Keratinocyte (primary cell): ENCODE results near the gene MAPT. TPM values are rescaled to one million over a fixed set of nuclear protein-coding genes. Genes with fewer than 3 reads are reported as not detected.

Experiments
- DNase-seq: peaks from one replicate; pipeline ENCODE4 v3.0.0-alpha.2; 2011; ENCODE audit warnings: low read depth, missing footprints, low spot score
- FAIRE-seq: peaks from 2 replicates; lab custom pipeline; 2011; peaks lifted over from hg19 to GRCh38; lab: Jason Lieb, UNC
- H2AFZ ChIP-seq: 2 replicates; pipeline ENCODE4 v1.6.0; 2012; ENCODE audit warnings: low read length, control low read depth, inconsistent platforms; ENCODE audit not compliant: control insufficient read depth
- H3K27ac ChIP-seq: 2 replicates; pipeline ENCODE4 v1.5.1; 2011; ENCODE audit warnings: low read length; ENCODE audit not compliant: control insufficient read depth, insufficient read depth
- H3K27me3 ChIP-seq: 3 replicates; pipeline ENCODE4 v1.6.0; 2011; ENCODE audit warnings: low read length; ENCODE audit not compliant: control insufficient read depth, insufficient read depth; ENCODE audit errors: extremely low read depth
- H3K36me3 ChIP-seq, 2 experiments: 2 replicates in 1 of 2; 3 replicates in 1 of 2; pipeline ENCODE4 v1.5.1; 2011; ENCODE audit warnings: low read length in 2 of 2, mild to moderate bottlenecking in 1 of 2; ENCODE audit not compliant: control insufficient read depth in 2 of 2, insufficient read depth in 2 of 2; ENCODE audit errors: extremely low read depth in 1 of 2
- H3K4me1 ChIP-seq: 3 replicates; pipeline ENCODE4 v1.5.1; 2011; ENCODE audit warnings: low read length; ENCODE audit not compliant: control insufficient read depth, insufficient read depth; ENCODE audit errors: extremely low read depth
- H3K4me2 ChIP-seq: 3 replicates; pipeline ENCODE4 v1.6.0; 2011; ENCODE audit warnings: low read depth, low read length; ENCODE audit not compliant: control insufficient read depth, insufficient read depth; ENCODE audit errors: extremely low read depth
- H3K4me3 ChIP-seq, 3 experiments: fragments of 200-600 bp in 1 of 3; sonication (generic) in 1 of 3; 2 replicates in 2 of 3; 3 replicates in 1 of 3; pipeline ENCODE4 v1.5.1; 2011 to 2016; ENCODE audit warnings: low read length in 3 of 3, mild to moderate bottlenecking in 3 of 3, control low read depth in 2 of 3, inconsistent platforms in 1 of 3, low read depth in 1 of 3, mixed read lengths in 1 of 3, mixed run types in 1 of 3, moderate library complexity in 1 of 3; ENCODE audit not compliant: control insufficient read depth in 2 of 3, insufficient read depth in 2 of 3; ENCODE audit errors: extremely low read depth in 1 of 3
- H3K79me2 ChIP-seq: 2 replicates; pipeline ENCODE4 v1.6.0; 2012; ENCODE audit warnings: low read length; ENCODE audit not compliant: control insufficient read depth, insufficient read depth
- H3K9ac ChIP-seq: 3 replicates; pipeline ENCODE4 v1.6.0; 2011; ENCODE audit warnings: low read length; ENCODE audit not compliant: control insufficient read depth, insufficient read depth; ENCODE audit errors: extremely low read depth
- H3K9me1 ChIP-seq: 3 replicates; pipeline ENCODE4 v1.6.0; 2011; ENCODE audit warnings: low read length; ENCODE audit not compliant: control insufficient read depth, insufficient read depth; ENCODE audit errors: extremely low read depth
- H3K9me3 ChIP-seq: 2 replicates; pipeline ENCODE4 v1.5.1; 2012; ENCODE audit warnings: low read depth, low read length; ENCODE audit not compliant: control insufficient read depth
- H4K20me1 ChIP-seq: 3 replicates; pipeline ENCODE4 v1.6.0; 2011; ENCODE audit warnings: low read length; ENCODE audit not compliant: control insufficient read depth, insufficient read depth; ENCODE audit errors: extremely low read depth
- CTCF ChIP-seq, 3 experiments: IDR thresholded peaks in 1 of 3; conservative IDR thresholded peaks in 1 of 3; optimal IDR thresholded peaks in 1 of 3; 2 replicates in 2 of 3; 3 replicates in 1 of 3; pipeline versions ENCODE3 to v1.5.1; 2011; ENCODE audit warnings: low read length in 3 of 3, mild to moderate bottlenecking in 3 of 3, moderate library complexity in 2 of 3, control low read depth in 1 of 3, inconsistent platforms in 1 of 3; ENCODE audit not compliant: insufficient read depth in 2 of 3; ENCODE audit errors: extremely low read depth in 1 of 3
- EZH2 ChIP-seq: IDR thresholded peaks from one replicate; pipeline ENCODE4 v1.6.1; 2012; ENCODE audit warnings: inconsistent platforms, mild to moderate bottlenecking, low read length, moderate library complexity
- dilution Hi-C: fragments of 300-500 bp; cut with MboI; formaldehyde crosslinking; loops from one replicate; pipeline ENCODE4 v1.7.0; 2020; ENCODE audit warnings: low sequenced_read_pairs; ENCODE audit not compliant: extremely low pct_ligation_motif_present
- polyA plus RNA-seq, 5 experiments: library from polyadenylated mRNA; depleted of rRNA in 3 of 5; stranded (reverse) in 3 of 5; stranded (forward) in 1 of 5; unstranded in 1 of 5; fragments of >200 nt; gene quantifications; 1 replicate in 1 of 5; 2 replicates in 3 of 5; 3 replicates in 1 of 5; pipeline versions ENCODE4 v1.2.1 to v1.2.3, GENCODE V29; 2011 to 2012; ENCODE audit warnings: missing spikeins in 2 of 5, low read depth in 1 of 5, low replicate concordance in 1 of 5

MAPT gene
- polyA plus RNA-seq, 1 donor (not counting 4 experiments of a cell fraction or from before 2014, with no cell fraction given): 0.08 TPM

DNA sequence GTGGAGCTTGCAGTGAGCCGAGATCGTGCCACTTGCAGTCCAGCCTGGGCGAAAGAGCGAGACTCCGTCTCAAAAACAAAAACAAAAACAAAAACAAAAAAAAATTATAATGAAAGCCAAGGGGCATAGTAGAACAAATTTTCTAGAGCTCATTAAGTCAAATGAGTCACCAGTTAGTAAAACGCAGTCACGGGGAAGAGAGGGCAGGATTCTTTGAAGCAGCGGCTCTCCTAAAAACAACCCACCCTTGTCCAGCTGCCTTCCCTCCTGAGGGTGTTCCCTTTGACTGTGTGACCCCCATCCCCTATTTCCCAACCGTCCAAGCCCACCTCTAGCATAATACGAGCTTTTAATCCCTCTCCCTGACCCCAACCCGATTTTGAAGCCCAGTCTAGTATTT, 60.6 kb downstream of the MAPT start:
- H3K4me2 ChIP-seq: no peak overlapping the region
- dilution Hi-C loops: no loop called here
- no peaks in the 10 kb centered on the region for H3K9me1 ChIP-seq
- no peak for TF ChIP-seq CTCF (optimal IDR thresholded peaks at IDR 0.05 in 1 of 3, IDR thresholded peaks at IDR 0.05 in 1 of 3, conservative IDR thresholded peaks at IDR 0.05 in 1 of 3; ENCODE audit: extremely low read depth in 1 of 3, insufficient read depth in 2 of 3, low read length in 3 of 3)
- TF ChIP-seq EZH2: no peak
- H2AFZ ChIP-seq: no peak overlapping the region
- DNase-seq: no peak
- no peak overlapping the region for H3K27ac ChIP-seq
- H3K79me2 ChIP-seq: no peaks in the 10 kb centered on the region
- peaks cover 14% of the 10 kb centered on the region for H3K27me3 ChIP-seq
- no peaks in the 10 kb centered on the region for H3K36me3 ChIP-seq
- H3K9me3 ChIP-seq: no peaks in the 10 kb centered on the region
- H4K20me1 ChIP-seq: no peaks in the 10 kb centered on the region
- H3K9ac ChIP-seq: no peak overlapping the region
- no peak overlapping the region for H3K4me3 ChIP-seq
- no peak for FAIRE-seq
- H3K4me1 ChIP-seq: no peaks in the 10 kb centered on the region

GRCh38 chr17:45955326-45955725, 61.0 kb downstream of the MAPT start:
- H3K9me1 ChIP-seq: no peaks in the 10 kb centered on the region
- H3K27ac ChIP-seq: no peak overlapping the region
- no peaks in the 10 kb centered on the region for H4K20me1 ChIP-seq
- H3K4me1 ChIP-seq: no peaks in the 10 kb centered on the region
- H3K27me3 ChIP-seq: peaks cover 10% of the 10 kb centered on the region
- no peak overlapping the region for H3K9ac ChIP-seq
- no peak overlapping the region for H2AFZ ChIP-seq
- H3K4me2 ChIP-seq: no peak overlapping the region
- H3K9me3 ChIP-seq: no peaks in the 10 kb centered on the region
- no peak for DNase-seq
- FAIRE-seq: no peak
- no peak overlapping the region for H3K4me3 ChIP-seq
- dilution Hi-C loops: no loop called here
- no peaks in the 10 kb centered on the region for H3K79me2 ChIP-seq
- H3K36me3 ChIP-seq: no peaks in the 10 kb centered on the region
- TF ChIP-seq CTCF (optimal IDR thresholded peaks at IDR 0.05 in 1 of 3, IDR thresholded peaks at IDR 0.05 in 1 of 3, conservative IDR thresholded peaks at IDR 0.05 in 1 of 3; ENCODE audit: extremely low read depth in 1 of 3, insufficient read depth in 2 of 3, low read length in 3 of 3): no peak
- no peak for TF ChIP-seq EZH2
